GM23338 (cell line): ENCODE results near the gene ZDHHC11B.

Source experiments
- CREB1 ChIP-seq: fragments of 250-450 bp; sonication (Bioruptor Pico); IDR thresholded peaks from 2 replicates; pipeline ENCODE4 v1.5.0; 2020; ENCODE audit warnings: low read depth, mild to moderate bottlenecking, moderate library complexity
- EZH2 ChIP-seq: fragments of 200-600 bp; sonication (generic); IDR thresholded peaks from one replicate; pipeline ENCODE4 v1.8.0; 2017; ENCODE audit warnings: antibody characterized with exemption, mild to moderate bottlenecking, low read depth; ENCODE audit not compliant: unreplicated experiment
- EZH2phosphoT487 ChIP-seq: fragments of 200-600 bp; sonication (generic); IDR thresholded peaks from one replicate; pipeline ENCODE4 v1.8.1; 2018; ENCODE audit warnings: antibody characterized with exemption; ENCODE audit not compliant: unreplicated experiment
- JUNB ChIP-seq: IDR thresholded peaks from one replicate; pipeline ENCODE4 v1.6.1; 2016; ENCODE audit warnings: antibody characterized with exemption; ENCODE audit not compliant: unreplicated experiment
- POLR2AphosphoS5 ChIP-seq: IDR thresholded peaks from 2 replicates; pipeline ENCODE4 v1.6.1; 2016; ENCODE audit warnings: antibody characterized with exemption, low read depth
- REST ChIP-seq: IDR thresholded peaks from one replicate; pipeline ENCODE4 v1.6.1; 2018; ENCODE audit warnings: antibody characterized with exemption; ENCODE audit not compliant: unreplicated experiment
- STAT1 ChIP-seq: IDR thresholded peaks from one replicate; pipeline ENCODE4 v1.6.1; 2016; ENCODE audit warnings: antibody characterized with exemption; ENCODE audit not compliant: unreplicated experiment
- ZNF114 ChIP-seq: fragments of 250-450 bp; sonication (Bioruptor Pico); IDR thresholded peaks from 2 replicates; pipeline ENCODE4 v1.5.0; 2020; ENCODE audit warnings: mild to moderate bottlenecking, moderate library complexity
- ZNF331 ChIP-seq: fragments of 250-450 bp; sonication (Bioruptor Pico); IDR thresholded peaks from 2 replicates; pipeline ENCODE4 v1.5.0; 2020; ENCODE audit warnings: low read depth, mild to moderate bottlenecking, moderate library complexity
- TF ChIP-seq, protein P1 (sequence below), 2 experiments: fragments of 200-600 bp in 1 of 2; sonication (generic) in 1 of 2; conservative IDR thresholded peaks; 2 replicates each; pipeline versions ENCODE4 v1.5.1 to v1.6.1; 2016 to 2017; ENCODE audit warnings: antibody characterized with exemption in 2 of 2, low read depth in 2 of 2, mild to moderate bottlenecking in 2 of 2, moderate library complexity in 1 of 2
- TF ChIP-seq, protein P2 (sequence below): IDR thresholded peaks from 2 replicates; pipeline ENCODE4 v1.6.1; 2016; ENCODE audit warnings: antibody characterized with exemption
- TF ChIP-seq, protein P3 (sequence below): fragments of 250-450 bp; sonication (Bioruptor Pico); IDR thresholded peaks from 2 replicates; pipeline ENCODE4 v1.5.0; 2020; ENCODE audit warnings: mild to moderate bottlenecking, moderate library complexity

DNA sequence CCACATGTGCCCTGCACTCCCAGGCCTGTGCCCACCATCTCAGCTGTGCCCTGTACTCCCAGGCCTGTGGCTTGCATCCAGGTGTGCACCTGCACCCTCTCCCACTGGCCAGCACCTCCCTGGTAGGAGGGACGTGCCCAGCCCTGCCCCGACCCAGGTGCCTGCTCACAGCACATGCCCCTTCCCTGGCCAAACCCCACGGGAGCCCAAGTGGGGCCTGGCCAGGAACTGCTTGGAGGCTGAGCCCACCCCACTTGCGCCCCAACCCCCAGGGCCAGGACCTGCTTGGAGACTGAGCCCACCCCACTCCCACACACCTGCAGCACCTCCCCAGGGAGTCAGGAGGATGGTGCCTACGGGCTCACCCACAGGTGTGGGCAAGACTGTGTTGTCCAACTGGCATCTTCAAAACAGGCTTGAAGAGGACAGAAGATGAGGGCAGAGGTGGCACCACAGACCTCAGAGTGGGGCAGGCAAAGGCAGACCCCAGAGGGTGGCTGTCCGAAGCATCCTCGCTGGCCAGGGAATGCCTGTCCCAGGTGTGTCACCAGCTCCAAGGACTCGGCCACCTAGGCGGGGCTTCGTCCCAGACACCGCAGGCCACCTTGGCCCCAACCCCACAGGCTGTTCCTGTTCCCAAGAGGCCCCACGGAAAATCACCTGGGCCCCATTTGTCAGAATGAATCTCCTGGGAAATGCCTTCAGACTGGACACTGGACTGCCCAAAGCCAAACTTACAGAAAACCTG is 10.8 kb downstream of the ZDHHC11B start:
- TF ChIP-seq EZH2 (no peak), CREB1 (no peak), POLR2AphosphoS5 (no peak), REST (no peak), ZNF331 (CRISPR knock-in tag) (no peak), EZH2phosphoT487 (no peak), JUNB (no peak), STAT1 (no peak), ZNF114 (CRISPR knock-in tag) (no peak)
- TF ChIP-seq, protein P1, sequence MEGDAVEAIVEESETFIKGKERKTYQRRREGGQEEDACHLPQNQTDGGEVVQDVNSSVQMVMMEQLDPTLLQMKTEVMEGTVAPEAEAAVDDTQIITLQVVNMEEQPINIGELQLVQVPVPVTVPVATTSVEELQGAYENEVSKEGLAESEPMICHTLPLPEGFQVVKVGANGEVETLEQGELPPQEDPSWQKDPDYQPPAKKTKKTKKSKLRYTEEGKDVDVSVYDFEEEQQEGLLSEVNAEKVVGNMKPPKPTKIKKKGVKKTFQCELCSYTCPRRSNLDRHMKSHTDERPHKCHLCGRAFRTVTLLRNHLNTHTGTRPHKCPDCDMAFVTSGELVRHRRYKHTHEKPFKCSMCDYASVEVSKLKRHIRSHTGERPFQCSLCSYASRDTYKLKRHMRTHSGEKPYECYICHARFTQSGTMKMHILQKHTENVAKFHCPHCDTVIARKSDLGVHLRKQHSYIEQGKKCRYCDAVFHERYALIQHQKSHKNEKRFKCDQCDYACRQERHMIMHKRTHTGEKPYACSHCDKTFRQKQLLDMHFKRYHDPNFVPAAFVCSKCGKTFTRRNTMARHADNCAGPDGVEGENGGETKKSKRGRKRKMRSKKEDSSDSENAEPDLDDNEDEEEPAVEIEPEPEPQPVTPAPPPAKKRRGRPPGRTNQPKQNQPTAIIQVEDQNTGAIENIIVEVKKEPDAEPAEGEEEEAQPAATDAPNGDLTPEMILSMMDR (conservative IDR thresholded peaks at IDR 0.05; ENCODE audit: low read depth in 2 of 2): no peak
- TF ChIP-seq, protein P2, sequence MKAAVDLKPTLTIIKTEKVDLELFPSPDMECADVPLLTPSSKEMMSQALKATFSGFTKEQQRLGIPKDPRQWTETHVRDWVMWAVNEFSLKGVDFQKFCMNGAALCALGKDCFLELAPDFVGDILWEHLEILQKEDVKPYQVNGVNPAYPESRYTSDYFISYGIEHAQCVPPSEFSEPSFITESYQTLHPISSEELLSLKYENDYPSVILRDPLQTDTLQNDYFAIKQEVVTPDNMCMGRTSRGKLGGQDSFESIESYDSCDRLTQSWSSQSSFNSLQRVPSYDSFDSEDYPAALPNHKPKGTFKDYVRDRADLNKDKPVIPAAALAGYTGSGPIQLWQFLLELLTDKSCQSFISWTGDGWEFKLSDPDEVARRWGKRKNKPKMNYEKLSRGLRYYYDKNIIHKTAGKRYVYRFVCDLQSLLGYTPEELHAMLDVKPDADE: no peak
- TF ChIP-seq, protein P3, sequence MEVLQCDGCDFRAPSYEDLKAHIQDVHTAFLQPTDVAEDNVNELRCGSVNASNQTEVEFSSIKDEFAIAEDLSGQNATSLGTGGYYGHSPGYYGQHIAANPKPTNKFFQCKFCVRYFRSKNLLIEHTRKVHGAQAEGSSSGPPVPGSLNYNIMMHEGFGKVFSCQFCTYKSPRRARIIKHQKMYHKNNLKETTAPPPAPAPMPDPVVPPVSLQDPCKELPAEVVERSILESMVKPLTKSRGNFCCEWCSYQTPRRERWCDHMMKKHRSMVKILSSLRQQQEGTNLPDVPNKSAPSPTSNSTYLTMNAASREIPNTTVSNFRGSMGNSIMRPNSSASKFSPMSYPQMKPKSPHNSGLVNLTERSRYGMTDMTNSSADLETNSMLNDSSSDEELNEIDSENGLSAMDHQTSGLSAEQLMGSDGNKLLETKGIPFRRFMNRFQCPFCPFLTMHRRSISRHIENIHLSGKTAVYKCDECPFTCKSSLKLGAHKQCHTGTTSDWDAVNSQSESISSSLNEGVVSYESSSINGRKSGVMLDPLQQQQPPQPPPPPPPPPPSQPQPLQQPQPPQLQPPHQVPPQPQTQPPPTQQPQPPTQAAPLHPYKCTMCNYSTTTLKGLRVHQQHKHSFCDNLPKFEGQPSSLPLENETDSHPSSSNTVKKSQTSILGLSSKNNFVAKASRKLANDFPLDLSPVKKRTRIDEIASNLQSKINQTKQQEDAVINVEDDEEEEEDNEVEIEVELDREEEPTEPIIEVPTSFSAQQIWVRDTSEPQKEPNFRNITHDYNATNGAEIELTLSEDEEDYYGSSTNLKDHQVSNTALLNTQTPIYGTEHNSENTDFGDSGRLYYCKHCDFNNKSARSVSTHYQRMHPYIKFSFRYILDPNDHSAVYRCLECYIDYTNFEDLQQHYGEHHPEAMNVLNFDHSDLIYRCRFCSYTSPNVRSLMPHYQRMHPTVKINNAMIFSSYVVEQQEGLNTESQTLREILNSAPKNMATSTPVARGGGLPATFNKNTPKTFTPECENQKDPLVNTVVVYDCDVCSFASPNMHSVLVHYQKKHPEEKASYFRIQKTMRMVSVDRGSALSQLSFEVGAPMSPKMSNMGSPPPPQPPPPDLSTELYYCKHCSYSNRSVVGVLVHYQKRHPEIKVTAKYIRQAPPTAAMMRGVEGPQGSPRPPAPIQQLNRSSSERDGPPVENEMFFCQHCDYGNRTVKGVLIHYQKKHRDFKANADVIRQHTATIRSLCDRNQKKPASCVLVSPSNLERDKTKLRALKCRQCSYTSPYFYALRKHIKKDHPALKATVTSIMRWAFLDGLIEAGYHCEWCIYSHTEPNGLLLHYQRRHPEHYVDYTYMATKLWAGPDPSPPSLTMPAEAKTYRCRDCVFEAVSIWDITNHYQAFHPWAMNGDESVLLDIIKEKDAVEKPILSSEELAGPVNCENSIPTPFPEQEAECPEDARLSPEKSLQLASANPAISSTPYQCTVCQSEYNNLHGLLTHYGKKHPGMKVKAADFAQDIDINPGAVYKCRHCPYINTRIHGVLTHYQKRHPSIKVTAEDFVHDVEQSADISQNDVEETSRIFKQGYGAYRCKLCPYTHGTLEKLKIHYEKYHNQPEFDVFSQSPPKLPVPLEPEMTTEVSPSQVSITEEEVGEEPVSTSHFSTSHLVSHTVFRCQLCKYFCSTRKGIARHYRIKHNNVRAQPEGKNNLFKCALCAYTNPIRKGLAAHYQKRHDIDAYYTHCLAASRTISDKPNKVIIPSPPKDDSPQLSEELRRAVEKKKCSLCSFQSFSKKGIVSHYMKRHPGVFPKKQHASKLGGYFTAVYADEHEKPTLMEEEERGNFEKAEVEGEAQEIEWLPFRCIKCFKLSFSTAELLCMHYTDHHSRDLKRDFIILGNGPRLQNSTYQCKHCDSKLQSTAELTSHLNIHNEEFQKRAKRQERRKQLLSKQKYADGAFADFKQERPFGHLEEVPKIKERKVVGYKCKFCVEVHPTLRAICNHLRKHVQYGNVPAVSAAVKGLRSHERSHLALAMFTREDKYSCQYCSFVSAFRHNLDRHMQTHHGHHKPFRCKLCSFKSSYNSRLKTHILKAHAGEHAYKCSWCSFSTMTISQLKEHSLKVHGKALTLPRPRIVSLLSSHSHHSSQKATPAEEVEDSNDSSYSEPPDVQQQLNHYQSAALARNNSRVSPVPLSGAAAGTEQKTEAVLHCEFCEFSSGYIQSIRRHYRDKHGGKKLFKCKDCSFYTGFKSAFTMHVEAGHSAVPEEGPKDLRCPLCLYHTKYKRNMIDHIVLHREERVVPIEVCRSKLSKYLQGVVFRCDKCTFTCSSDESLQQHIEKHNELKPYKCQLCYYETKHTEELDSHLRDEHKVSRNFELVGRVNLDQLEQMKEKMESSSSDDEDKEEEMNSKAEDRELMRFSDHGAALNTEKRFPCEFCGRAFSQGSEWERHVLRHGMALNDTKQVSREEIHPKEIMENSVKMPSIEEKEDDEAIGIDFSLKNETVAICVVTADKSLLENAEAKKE: no peak
